SK-N-SH (cell line): Measurements from ENCODE around the gene SNX33.

Source experiments
- CHD2 ChIP-seq: fragments of 150-350 bp; IDR thresholded peaks from 2 replicates; pipeline ENCODE4 v1.6.1; 2018; ENCODE audit warnings: low read length; ENCODE audit not compliant: partially characterized antibody
- EZH2phosphoT487 ChIP-seq: fragments of 200-600 bp; sonication (generic); IDR thresholded peaks from 2 replicates; pipeline ENCODE4 v1.6.1; 2017; ENCODE audit warnings: low read depth, mixed run types, mild to moderate bottlenecking, antibody characterized with exemption, moderate library complexity, borderline replicate concordance
- GABPA ChIP-seq: IDR thresholded peaks from 2 replicates; pipeline ENCODE4 v1.4.0; 2012; ENCODE audit warnings: low read depth, mild to moderate bottlenecking
- JUND ChIP-seq: IDR thresholded peaks from 2 replicates; pipeline ENCODE4 v1.4.0; 2012
- NFIC ChIP-seq: IDR thresholded peaks from 2 replicates; pipeline ENCODE4 v1.4.0; 2012; ENCODE audit warnings: borderline replicate concordance
- POLR2AphosphoS5 ChIP-seq: IDR thresholded peaks from 2 replicates; pipeline ENCODE4 v1.6.1; 2012; ENCODE audit warnings: low read depth, low read length
- SMC3 ChIP-seq: IDR thresholded peaks from 2 replicates; pipeline ENCODE4 v1.6.1; 2012; ENCODE audit warnings: low read depth, low read length, improper control_type of control experiment
- TCF12 ChIP-seq: IDR thresholded peaks from 2 replicates; pipeline ENCODE4 v1.4.0; 2012
- TEAD4 ChIP-seq: IDR thresholded peaks from 2 replicates; pipeline ENCODE4 v1.4.0; 2012; ENCODE audit warnings: mild to moderate bottlenecking, borderline replicate concordance; ENCODE audit not compliant: insufficient read depth
- YY1 ChIP-seq: IDR thresholded peaks from 2 replicates; pipeline ENCODE4 v1.4.0; 2012; ENCODE audit warnings: low read depth, mild to moderate bottlenecking
- TF ChIP-seq, protein P1 (sequence below): fragments of 150-350 bp; IDR thresholded peaks from 2 replicates; pipeline ENCODE4 v1.6.1; 2017; ENCODE audit warnings: antibody characterized with exemption, low read length, low read depth, borderline replicate concordance
- TF ChIP-seq, protein P2 (sequence below): IDR thresholded peaks from 2 replicates; pipeline ENCODE4; 2012
- TF ChIP-seq, protein P3 (sequence below): fragments of 200-600 bp; sonication (generic); IDR thresholded peaks from 2 replicates; pipeline ENCODE4 v1.6.1; 2017; ENCODE audit warnings: antibody characterized with exemption, mild to moderate bottlenecking, moderate library complexity

DNA sequence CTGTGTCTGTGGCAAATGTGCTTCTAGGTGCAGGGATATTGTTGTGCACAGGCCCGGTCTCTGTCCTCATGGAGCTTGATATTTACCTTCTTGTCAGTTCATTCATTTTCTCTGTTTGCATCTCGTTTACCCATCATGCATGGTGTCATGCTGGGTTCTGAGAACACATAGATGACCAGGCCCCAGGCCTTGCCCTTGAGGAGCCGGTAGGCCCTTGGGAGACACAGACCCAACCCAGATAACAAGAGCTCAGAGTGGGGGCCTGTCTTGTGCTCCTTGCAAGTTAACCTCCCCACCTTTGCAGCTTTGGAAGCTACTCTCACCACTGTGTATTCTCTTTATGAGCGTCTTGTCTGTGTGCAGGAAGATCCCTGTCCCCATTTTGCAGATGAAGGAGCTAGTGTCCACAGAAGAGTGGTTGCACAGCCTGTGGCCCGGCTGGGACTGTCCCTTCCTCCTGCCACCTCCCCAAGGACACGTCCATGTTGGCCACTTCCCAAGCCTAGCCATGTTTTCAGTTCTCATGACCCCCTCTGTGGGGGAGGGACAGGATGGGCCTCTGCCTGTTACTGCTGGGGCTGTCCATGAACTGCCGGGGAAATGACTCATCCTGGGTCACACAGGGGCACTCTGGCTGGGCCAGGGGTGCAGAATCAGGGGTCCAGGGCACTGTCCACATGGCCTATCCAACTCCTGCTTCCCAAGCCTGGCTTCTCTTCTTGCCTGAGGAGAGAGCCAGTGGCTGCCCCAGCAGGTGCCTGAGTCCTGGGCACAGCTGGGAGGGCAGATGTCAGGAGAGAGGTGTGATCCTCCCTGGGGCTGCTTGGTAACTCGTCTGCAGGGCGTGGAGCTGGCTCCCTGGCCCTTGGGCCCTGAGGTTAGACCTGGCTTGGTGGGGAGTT lies 3.4 kb downstream of the SNX33 start:
- no peak for TF ChIP-seq CHD2
- TF ChIP-seq, protein P1, sequence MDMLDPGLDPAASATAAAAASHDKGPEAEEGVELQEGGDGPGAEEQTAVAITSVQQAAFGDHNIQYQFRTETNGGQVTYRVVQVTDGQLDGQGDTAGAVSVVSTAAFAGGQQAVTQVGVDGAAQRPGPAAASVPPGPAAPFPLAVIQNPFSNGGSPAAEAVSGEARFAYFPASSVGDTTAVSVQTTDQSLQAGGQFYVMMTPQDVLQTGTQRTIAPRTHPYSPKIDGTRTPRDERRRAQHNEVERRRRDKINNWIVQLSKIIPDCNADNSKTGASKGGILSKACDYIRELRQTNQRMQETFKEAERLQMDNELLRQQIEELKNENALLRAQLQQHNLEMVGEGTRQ: no peak
- TF ChIP-seq POLR2AphosphoS5: no peak
- no peak for TF ChIP-seq JUND
- TF ChIP-seq NFIC: no peak
- TF ChIP-seq, protein P2, sequence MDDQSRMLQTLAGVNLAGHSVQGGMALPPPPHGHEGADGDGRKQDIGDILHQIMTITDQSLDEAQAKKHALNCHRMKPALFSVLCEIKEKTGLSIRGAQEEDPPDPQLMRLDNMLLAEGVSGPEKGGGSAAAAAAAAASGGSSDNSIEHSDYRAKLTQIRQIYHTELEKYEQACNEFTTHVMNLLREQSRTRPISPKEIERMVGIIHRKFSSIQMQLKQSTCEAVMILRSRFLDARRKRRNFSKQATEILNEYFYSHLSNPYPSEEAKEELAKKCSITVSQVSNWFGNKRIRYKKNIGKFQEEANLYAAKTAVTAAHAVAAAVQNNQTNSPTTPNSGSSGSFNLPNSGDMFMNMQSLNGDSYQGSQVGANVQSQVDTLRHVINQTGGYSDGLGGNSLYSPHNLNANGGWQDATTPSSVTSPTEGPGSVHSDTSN: no peak
- no peak for TF ChIP-seq YY1
- no peak for TF ChIP-seq TCF12
- TF ChIP-seq, protein P3, sequence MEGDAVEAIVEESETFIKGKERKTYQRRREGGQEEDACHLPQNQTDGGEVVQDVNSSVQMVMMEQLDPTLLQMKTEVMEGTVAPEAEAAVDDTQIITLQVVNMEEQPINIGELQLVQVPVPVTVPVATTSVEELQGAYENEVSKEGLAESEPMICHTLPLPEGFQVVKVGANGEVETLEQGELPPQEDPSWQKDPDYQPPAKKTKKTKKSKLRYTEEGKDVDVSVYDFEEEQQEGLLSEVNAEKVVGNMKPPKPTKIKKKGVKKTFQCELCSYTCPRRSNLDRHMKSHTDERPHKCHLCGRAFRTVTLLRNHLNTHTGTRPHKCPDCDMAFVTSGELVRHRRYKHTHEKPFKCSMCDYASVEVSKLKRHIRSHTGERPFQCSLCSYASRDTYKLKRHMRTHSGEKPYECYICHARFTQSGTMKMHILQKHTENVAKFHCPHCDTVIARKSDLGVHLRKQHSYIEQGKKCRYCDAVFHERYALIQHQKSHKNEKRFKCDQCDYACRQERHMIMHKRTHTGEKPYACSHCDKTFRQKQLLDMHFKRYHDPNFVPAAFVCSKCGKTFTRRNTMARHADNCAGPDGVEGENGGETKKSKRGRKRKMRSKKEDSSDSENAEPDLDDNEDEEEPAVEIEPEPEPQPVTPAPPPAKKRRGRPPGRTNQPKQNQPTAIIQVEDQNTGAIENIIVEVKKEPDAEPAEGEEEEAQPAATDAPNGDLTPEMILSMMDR: no peak
- no peak for TF ChIP-seq SMC3
- no peak for TF ChIP-seq GABPA
- no peak for TF ChIP-seq EZH2phosphoT487
- no peak for TF ChIP-seq TEAD4
